ENCODE results near the gene LILRB3.
"Not testable (repeated sequence)": the region's sequence is repeated elsewhere in the genome, so short reads cannot be mapped to it uniquely, and the experiment has no call there.

- not testable (repeated sequence) for TF ChIP-seq CTCF, POLR2A (IDR thresholded peaks at IDR 0.05)
These were observed 19.4 kb upstream of the LILRB3 start for GRCh38 chr19:54242234-54242633.

All from body of pancreas (tissue), 4 donors.